Endometrial microvascular endothelial cells (primary cell): ENCODE data around the gene USP32. TPM values are rescaled to one million over a fixed set of nuclear protein-coding genes. Genes with fewer than 3 reads are reported as not detected.

Experiments
- in situ Hi-C: cut with HindIII; loops from 2 replicates; pipeline ENCODE4 v1.10.0; 2017; ENCODE audit warnings: low sequenced_read_pairs, low pct_unique_long_range_greater_than_20kb; ENCODE audit errors: inconsistent ontology term
- total RNA-seq: library from RNA; depleted of rRNA; stranded (reverse); fragments of >200 nt; gene quantifications from one replicate; pipeline ENCODE4 v1.2.3, GENCODE V29; 2015; ENCODE audit errors: inconsistent ontology term

Gene USP32
- total RNA-seq, 1 donor from 2014 or later, result 27.8 TPM

GRCh38 chr17:60415146-60415545, 23.2 kb upstream of the USP32 start:
- in situ Hi-C loops, result no loop called here

GRCh38 chr17:60412701-60413100, 20.8 kb upstream of the USP32 start:
- in situ Hi-C loops, result no loop called here

- in situ Hi-C loops, result no loop called here
Measured at GRCh38 chr17:60410001-60410400, 18.1 kb upstream of the USP32 start.

- in situ Hi-C loops, result no loop called here
Measured at GRCh38 chr17:60406887-60407286, 15.0 kb upstream of the USP32 start.

- in situ Hi-C loops, result no loop called here
Measured at GRCh38 chr17:60403962-60404361, 12.0 kb upstream of the USP32 start.

GRCh38 chr17:60403523-60403810, 11.5 kb upstream of the USP32 start:
- in situ Hi-C loops, result no loop called here

- in situ Hi-C loops, result no loop called here
Measured at GRCh38 chr17:60401819-60402218, 9.9 kb upstream of the USP32 start.

- in situ Hi-C loops, result no loop called here
Measured at GRCh38 chr17:60398227-60398959, 6.5 kb upstream of the USP32 start.

GRCh38 chr17:60396412-60396811, 4.5 kb upstream of the USP32 start:
- in situ Hi-C loops, result no loop called here

GRCh38 chr17:60395508-60396065, 3.7 kb upstream of the USP32 start:
- in situ Hi-C loops, result no loop called here

GRCh38 chr17:60393840-60394723, 2.1 kb upstream of the USP32 start:
- in situ Hi-C loops, result no loop called here

- in situ Hi-C loops, result no loop called here
Measured at GRCh38 chr17:60392845-60393702, 1.1 kb upstream of the USP32 start.

GRCh38 chr17:60391471-60392041, 377 bp downstream of the USP32 start:
- in situ Hi-C loops, result no loop called here

GRCh38 chr17:60390925-60391470, 935 bp downstream of the USP32 start:
- in situ Hi-C loops, result no loop called here

GRCh38 chr17:60390186-60390585, 1.7 kb downstream of the USP32 start:
- in situ Hi-C loops, result no loop called here

- in situ Hi-C loops, result no loop called here
Measured at GRCh38 chr17:60388742-60389141, 3.2 kb downstream of the USP32 start.

- in situ Hi-C loops, result no loop called here
Measured at GRCh38 chr17:60387666-60388065, 4.3 kb downstream of the USP32 start.

GRCh38 chr17:60386147-60387058, 5.5 kb downstream of the USP32 start:
- in situ Hi-C loops, result no loop called here
